ENCODE results near the gene GALNT9. TPM values are rescaled to one million over a fixed set of nuclear protein-coding genes. Genes with fewer than 3 reads are reported as not detected.
"Not testable (repeated sequence)": the region's sequence is repeated elsewhere in the genome, so short reads cannot be mapped to it uniquely, and the experiment has no call there.

GALNT9 gene
- polyA plus RNA-seq, 1 donor = 4.5 TPM

DNA sequence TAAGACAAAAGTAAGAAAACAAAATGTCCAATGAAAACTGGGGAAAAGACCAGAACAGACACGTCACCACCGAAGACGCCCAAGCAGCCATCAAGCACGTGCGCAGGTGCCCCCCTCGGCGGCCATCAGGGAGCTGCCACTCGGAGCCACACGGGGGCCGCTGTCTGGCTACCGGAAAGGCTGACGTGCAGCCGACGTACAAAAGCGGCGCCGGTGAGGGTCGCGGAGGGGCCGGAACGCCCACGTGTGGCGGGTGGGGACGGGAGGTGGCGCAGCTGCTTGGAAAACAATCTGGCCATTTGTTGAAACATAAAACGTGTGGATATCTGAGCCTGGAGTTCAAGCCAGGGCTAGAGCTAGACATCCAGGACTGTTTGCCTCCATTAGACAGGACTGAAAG, 60.7 kb downstream of the GALNT9 start:
- no peak for DNase-seq
- peaks cover 4% of the 10 kb centered on the region for H3K9me3 ChIP-seq (ENCODE audit: control insufficient read depth, low read depth, low read length)
- no peak overlapping the region for H3K4me3 ChIP-seq (ENCODE audit: low read length)
- no peaks in the 10 kb centered on the region for H3K36me3 ChIP-seq (ENCODE audit: control insufficient read depth, insufficient read depth, low read length)
- H3K27ac ChIP-seq (ENCODE audit: low read length) = no peak overlapping the region
- H3K4me1 ChIP-seq (ENCODE audit: control insufficient read depth, insufficient read depth, low read length) = no peaks in the 10 kb centered on the region
- WGBS (ENCODE audit: insufficient coverage, low lambda C conversion rate) = no CpG with 5 or more reads among the region's 26 CpGs
- H3K27me3 ChIP-seq (ENCODE audit: control insufficient read depth, insufficient read depth, low read length) = no peaks in the 10 kb centered on the region

DNA sequence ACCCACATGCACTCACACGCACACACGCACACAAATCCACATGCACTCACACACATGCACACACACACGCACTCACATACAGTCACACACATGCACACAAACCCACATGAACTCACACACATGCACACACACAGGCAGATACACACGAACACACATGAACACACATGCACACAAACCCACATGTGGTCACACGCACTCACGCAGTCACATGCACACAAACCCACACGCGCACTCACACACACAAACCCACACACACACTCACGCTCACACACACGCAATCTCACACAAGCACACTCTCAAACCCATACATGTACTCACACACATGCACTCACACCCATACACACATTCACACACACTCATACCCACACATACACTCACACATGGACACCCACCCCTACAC, 61.5 kb downstream of the GALNT9 start:
- H3K4me1 ChIP-seq (ENCODE audit: control insufficient read depth, insufficient read depth, low read length) = no peaks in the 10 kb centered on the region
- H3K9me3 ChIP-seq (ENCODE audit: control insufficient read depth, low read depth, low read length) = peaks cover 4% of the 10 kb centered on the region
- H3K4me3 ChIP-seq (ENCODE audit: low read length) = no peak overlapping the region
- no peak for DNase-seq
- H3K36me3 ChIP-seq (ENCODE audit: control insufficient read depth, insufficient read depth, low read length) = no peaks in the 10 kb centered on the region
- WGBS (ENCODE audit: insufficient coverage, low lambda C conversion rate) = no CpG with 5 or more reads among the region's 10 CpGs
- H3K27ac ChIP-seq (ENCODE audit: low read length) = no peak overlapping the region
- no peaks in the 10 kb centered on the region for H3K27me3 ChIP-seq (ENCODE audit: control insufficient read depth, insufficient read depth, low read length)

DNA sequence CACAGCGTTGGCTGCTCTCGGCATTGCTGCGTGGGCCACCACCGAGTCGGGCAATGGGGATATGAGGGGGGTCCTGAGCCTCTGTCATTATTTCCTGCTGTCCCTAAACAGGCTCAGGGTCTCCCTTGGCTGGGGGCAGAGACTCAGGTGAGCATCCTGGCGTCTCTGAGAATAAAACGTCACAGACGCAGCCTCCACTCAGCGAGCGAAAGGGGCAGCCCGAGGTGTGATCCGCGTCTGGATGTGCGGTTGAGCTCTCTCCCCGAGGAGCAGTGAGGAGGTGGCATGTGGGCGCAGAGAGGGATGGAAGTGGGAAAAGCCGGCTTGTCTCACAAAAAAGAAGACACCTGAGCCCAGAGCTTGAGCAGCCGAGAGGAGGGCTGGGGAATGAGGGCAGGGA, 62.6 kb downstream of the GALNT9 start:
- 88% methylated on average over 4 of the region's 18 CpGs for WGBS (ENCODE audit: insufficient coverage, low lambda C conversion rate)
- no peaks in the 10 kb centered on the region for H3K36me3 ChIP-seq (ENCODE audit: control insufficient read depth, insufficient read depth, low read length)
- H3K27ac ChIP-seq (ENCODE audit: low read length) = no peak overlapping the region
- H3K27me3 ChIP-seq (ENCODE audit: control insufficient read depth, insufficient read depth, low read length) = no peaks in the 10 kb centered on the region
- H3K9me3 ChIP-seq (ENCODE audit: control insufficient read depth, low read depth, low read length) = no peaks in the 10 kb centered on the region
- no peaks in the 10 kb centered on the region for H3K4me1 ChIP-seq (ENCODE audit: control insufficient read depth, insufficient read depth, low read length)
- DNase-seq = no peak
- H3K4me3 ChIP-seq (ENCODE audit: low read length) = no peak overlapping the region

DNA sequence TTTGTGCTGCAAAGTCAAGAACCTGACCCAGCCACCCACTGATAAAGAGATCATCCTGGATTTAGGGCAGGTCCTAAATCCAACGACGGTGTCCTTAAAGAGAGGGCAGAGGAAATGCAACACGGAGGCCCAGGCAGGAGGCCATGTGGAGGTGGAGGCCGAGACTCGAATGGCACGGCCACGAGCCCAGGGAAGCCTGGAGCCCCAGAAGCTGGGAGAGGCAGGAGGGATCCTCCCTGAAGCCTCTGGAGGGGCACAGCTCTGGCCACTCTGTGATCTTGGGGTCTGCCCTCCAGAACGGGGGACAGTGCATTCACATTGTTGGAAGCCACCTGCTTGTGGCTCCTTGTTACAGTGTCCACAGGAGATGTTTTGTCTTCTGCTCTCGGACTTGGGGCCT, 63.0 kb downstream of the GALNT9 start:
- no peak overlapping the region for H3K4me3 ChIP-seq (ENCODE audit: low read length)
- DNase-seq = no peak
- H3K9me3 ChIP-seq (ENCODE audit: control insufficient read depth, low read depth, low read length) = no peaks in the 10 kb centered on the region
- H3K4me1 ChIP-seq (ENCODE audit: control insufficient read depth, insufficient read depth, low read length) = no peaks in the 10 kb centered on the region
- no peak overlapping the region for H3K27ac ChIP-seq (ENCODE audit: low read length)
- H3K27me3 ChIP-seq (ENCODE audit: control insufficient read depth, insufficient read depth, low read length) = no peaks in the 10 kb centered on the region
- WGBS (ENCODE audit: insufficient coverage, low lambda C conversion rate) = no CpG with 5 or more reads among the region's 9 CpGs
- no peaks in the 10 kb centered on the region for H3K36me3 ChIP-seq (ENCODE audit: control insufficient read depth, insufficient read depth, low read length)

DNA sequence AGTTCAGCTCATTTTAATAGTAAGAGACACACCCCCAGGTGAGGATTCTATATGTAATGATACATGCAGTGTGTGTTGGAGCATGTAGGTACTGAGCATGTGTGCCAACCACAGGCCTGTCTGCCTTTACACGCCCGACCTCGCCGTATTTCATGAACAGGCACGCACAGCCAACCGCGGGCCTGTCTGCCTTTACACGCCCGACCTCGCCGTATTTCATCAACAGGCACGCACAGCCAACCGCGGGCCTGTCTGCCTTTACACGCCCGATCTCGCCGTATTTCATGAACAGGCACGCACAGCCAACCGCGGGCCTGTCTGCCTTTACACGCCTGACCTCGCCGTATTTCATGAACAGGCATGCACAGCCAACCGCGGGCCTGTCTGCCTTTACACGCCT, 63.6 kb downstream of the GALNT9 start:
- not testable (repeated sequence) for H3K4me1 ChIP-seq (ENCODE audit: control insufficient read depth, insufficient read depth, low read length); H3K27ac ChIP-seq (ENCODE audit: low read length); H3K36me3 ChIP-seq (ENCODE audit: control insufficient read depth, insufficient read depth, low read length); H3K9me3 ChIP-seq (ENCODE audit: control insufficient read depth, low read depth, low read length); H3K27me3 ChIP-seq (ENCODE audit: control insufficient read depth, insufficient read depth, low read length); DNase-seq; H3K4me3 ChIP-seq (ENCODE audit: low read length)
- WGBS (ENCODE audit: insufficient coverage, low lambda C conversion rate) = 90% methylated on average over 8 of the region's 27 CpGs

DNA sequence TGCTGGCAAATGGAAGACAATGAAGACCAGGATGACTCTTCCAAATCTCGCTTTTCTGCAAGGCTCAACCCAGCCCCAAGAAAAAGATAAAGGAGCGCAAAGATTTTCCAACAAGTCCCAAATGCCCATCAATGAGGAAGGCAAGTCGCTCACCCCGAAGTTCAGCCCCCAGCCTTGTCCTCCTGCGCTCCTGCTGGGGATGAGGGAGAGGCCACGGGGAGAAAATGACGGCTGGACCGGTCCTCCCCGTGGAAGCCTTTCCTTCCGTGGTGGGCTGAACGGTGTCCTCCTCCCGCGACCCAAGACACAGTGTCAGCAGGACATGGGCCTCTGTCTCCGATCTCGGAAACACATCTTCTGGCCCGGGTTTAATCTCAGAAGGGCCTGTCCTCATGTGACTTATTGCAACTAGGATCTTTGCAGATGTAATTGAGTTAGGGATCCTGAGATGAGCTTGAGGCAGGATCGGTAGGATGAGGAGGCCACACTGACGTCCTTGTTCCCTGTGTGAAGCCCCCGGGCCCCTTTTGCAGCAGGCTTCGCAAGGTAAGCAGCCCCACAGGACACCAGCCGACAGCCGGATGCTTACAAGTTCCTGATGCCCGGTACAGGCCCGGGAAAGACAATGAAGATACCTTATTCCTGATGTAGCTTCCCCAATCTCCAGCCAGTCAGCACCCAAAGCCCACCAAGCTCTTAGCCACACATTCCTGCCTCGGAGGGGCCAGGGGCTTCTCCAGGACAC, 64.2 kb downstream of the GALNT9 start:
- Histone ChIP-seq H3K4me3 (ENCODE audit: low read length) (no peak overlapping the region), H3K27me3 (ENCODE audit: control insufficient read depth, insufficient read depth, low read length) (no peaks in the 10 kb centered on the region), H3K9me3 (ENCODE audit: control insufficient read depth, low read depth, low read length) (peaks cover 5% of the 10 kb centered on the region), H3K36me3 (ENCODE audit: control insufficient read depth, insufficient read depth, low read length) (no peaks in the 10 kb centered on the region), H3K27ac (ENCODE audit: low read length) (no peak overlapping the region), H3K4me1 (ENCODE audit: control insufficient read depth, insufficient read depth, low read length) (no peaks in the 10 kb centered on the region)
- WGBS (ENCODE audit: insufficient coverage, low lambda C conversion rate) = no CpG with 5 or more reads among the region's 25 CpGs
- DNase-seq = no peak

DNA sequence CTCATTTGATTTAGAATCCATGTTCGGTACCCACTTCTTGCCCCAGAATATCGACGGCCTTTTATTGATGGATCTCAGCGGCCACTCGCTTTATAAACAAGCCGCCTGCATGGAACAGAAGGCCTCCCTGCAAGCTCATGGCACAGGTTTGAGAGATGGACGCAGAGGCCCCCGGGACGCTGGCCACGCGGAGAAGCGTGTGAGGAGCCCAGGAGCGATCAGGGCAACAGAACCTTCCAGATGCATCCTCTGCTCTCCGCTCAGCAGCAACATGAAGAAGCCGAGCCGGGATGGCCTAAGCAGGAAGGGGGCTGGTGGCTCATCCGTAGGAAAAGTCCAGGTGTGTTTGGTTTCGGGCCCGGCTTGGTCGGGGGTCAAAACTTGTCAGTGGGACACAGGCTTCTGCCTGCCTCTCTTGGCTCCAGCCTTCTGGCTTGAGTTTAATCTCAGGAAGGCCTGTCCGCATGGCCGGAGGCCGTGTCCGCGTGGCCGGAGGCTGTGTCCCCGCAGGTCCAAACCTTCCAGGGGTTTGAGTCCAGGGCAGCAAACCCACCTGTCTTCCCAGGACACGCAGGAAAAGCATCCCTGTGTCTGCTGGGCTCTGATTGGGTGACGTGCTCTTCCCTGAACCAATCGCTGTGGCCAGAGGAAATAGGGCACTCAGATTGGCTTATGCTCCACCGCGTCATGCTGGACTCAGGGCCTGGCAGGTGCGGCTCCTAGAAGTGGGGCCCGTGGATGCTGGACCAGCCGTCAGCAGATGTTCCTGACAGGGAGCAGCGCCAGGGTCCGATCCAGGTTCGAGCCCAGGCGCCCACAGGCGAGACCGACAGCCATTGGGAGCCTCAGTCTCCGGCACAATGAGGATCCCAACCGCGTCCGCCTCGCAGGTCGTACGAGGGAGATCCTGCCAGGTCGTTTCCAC, 65.0 kb downstream of the GALNT9 start:
- Histone ChIP-seq H3K4me1 (ENCODE audit: control insufficient read depth, insufficient read depth, low read length) (no peaks in the 10 kb centered on the region), H3K27me3 (ENCODE audit: control insufficient read depth, insufficient read depth, low read length) (no peaks in the 10 kb centered on the region), H3K36me3 (ENCODE audit: control insufficient read depth, insufficient read depth, low read length) (no peaks in the 10 kb centered on the region), H3K9me3 (ENCODE audit: control insufficient read depth, low read depth, low read length) (peaks cover 5% of the 10 kb centered on the region), H3K27ac (ENCODE audit: low read length) (no peak overlapping the region), H3K4me3 (ENCODE audit: low read length) (no peak overlapping the region)
- no peak for DNase-seq
- no CpG with 5 or more reads among the region's 49 CpGs for WGBS (ENCODE audit: insufficient coverage, low lambda C conversion rate)

DNA sequence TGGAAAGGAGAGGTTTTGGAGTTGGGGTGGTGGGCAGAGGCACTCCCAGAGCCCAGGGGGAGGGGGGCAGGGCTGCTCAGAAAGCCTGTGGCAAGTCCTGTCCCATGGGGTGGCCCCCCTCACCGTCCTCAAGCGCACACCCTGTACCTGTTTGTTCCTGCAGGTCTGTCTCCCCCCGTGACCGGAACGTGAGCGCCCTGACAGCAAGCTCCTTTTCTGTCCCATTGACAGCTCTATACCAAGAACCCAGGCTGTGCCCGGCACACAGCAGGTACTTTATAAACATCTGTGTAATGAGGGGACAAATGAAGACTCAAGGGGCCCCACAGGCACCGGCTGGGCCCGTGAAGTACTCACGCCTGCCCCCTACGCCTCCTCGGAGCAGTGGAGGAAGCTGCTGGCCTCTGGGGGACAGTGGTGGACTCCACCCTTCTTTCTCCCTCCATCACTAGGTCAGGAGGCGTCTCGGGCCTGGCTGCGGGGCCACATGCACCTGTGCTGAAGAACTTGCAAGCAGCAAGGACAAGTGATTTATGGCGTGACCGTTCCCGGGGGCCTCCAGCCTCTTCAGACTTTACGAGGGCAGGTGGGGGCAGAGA, 65.8 kb downstream of the GALNT9 start:
- Histone ChIP-seq H3K27ac (ENCODE audit: low read length) (no peak overlapping the region), H3K9me3 (ENCODE audit: control insufficient read depth, low read depth, low read length) (peaks cover 5% of the 10 kb centered on the region), H3K4me1 (ENCODE audit: control insufficient read depth, insufficient read depth, low read length) (no peaks in the 10 kb centered on the region), H3K36me3 (ENCODE audit: control insufficient read depth, insufficient read depth, low read length) (no peaks in the 10 kb centered on the region), H3K4me3 (ENCODE audit: low read length) (no peak overlapping the region), H3K27me3 (ENCODE audit: control insufficient read depth, insufficient read depth, low read length) (no peaks in the 10 kb centered on the region)
- no peak for DNase-seq
- WGBS (ENCODE audit: insufficient coverage, low lambda C conversion rate) = no CpG with 5 or more reads among the region's 19 CpGs

DNA sequence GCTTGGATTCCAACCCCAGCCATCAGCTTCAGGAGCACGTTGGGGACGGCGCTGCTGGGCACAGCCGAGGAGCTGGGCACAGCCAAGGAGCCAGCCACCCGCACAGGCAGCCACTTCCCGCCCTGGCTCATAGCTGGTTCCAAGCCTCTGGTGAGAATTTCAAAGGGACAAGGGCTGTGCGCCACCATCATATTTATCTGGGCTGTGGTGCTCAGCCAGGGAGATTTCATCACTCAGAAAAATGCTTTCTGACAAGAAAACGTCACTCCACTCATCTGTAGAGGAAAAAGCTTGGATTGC, 66.4 kb downstream of the GALNT9 start:
- H3K4me1 ChIP-seq (ENCODE audit: control insufficient read depth, insufficient read depth, low read length) = no peaks in the 10 kb centered on the region
- H3K36me3 ChIP-seq (ENCODE audit: control insufficient read depth, insufficient read depth, low read length) = no peaks in the 10 kb centered on the region
- H3K4me3 ChIP-seq (ENCODE audit: low read length) = no peak overlapping the region
- no peak for DNase-seq
- H3K27me3 ChIP-seq (ENCODE audit: control insufficient read depth, insufficient read depth, low read length) = no peaks in the 10 kb centered on the region
- peaks cover 5% of the 10 kb centered on the region for H3K9me3 ChIP-seq (ENCODE audit: control insufficient read depth, low read depth, low read length)
- H3K27ac ChIP-seq (ENCODE audit: low read length) = no peak overlapping the region
- no CpG with 5 or more reads among the region's 8 CpGs for WGBS (ENCODE audit: insufficient coverage, low lambda C conversion rate)

DNA sequence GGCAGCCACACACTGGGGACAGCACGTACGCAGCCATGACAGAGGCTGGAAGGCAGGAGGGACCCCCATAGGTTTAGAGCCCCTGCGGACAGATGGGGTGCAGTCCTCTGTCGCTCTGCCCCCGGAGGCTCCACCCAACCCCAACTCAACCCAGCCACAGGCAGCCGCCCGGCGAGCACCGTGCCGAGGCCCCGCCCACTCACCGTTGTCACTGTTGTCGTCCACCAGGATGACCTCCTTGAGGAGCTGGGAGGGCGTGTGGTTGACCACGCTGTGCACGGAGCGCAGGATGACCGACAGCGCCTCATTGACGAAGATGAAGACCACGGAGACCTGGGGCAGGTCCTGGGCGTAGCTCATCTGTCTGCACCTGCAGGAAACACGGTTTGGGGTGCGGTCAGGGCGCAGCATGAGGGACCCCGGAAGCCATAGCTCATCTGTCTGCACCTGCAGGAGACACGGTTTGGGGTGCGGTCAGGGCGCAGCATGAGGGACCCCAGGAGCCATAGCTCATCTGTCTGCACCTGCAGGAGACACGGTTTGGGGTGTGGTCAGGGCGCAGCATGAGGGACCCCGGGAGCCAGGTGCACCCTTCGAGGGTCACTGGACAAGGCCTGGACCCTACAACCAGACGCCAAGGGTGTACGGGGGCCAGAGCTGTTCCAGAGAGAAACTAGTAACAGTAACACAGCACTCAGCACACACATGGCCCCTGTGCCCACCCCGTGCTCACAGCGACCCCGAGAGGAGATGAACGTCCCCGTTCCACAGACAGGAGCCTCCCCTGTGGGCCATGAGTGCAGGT, 66.9 kb downstream of the GALNT9 start:
- Histone ChIP-seq H3K36me3 (ENCODE audit: control insufficient read depth, insufficient read depth, low read length) (no peaks in the 10 kb centered on the region), H3K27me3 (ENCODE audit: control insufficient read depth, insufficient read depth, low read length) (no peaks in the 10 kb centered on the region), H3K4me3 (ENCODE audit: low read length) (no peak overlapping the region), H3K4me1 (ENCODE audit: control insufficient read depth, insufficient read depth, low read length) (no peaks in the 10 kb centered on the region), H3K9me3 (ENCODE audit: control insufficient read depth, low read depth, low read length) (peaks cover 5% of the 10 kb centered on the region), H3K27ac (ENCODE audit: low read length) (no peak overlapping the region)
- no peak for DNase-seq
- no CpG with 5 or more reads among the region's 40 CpGs for WGBS (ENCODE audit: insufficient coverage, low lambda C conversion rate)

Data from large intestine (tissue), 3 donors.